Measurements from ENCODE around the gene EIPR1.

GRCh38 chr2:3277748-3278520 lies 99.7 kb downstream of the EIPR1 start:
- TF ChIP-seq CTCF (conservative IDR thresholded peaks at IDR 0.05; ENCODE audit: low read depth, low read length) (no peak), ELK1 (IDR thresholded peaks at IDR 0.05; ENCODE audit: borderline replicate concordance, low read depth, low read length) (no peak), POLR2A (IDR thresholded peaks at IDR 0.05; ENCODE audit: low read depth, low read length) (no peak), SMC3 (IDR thresholded peaks at IDR 0.05; ENCODE audit: low read depth, low read length) (no peak)

Data from IMR-90 (cell line).